Right lobe of liver (tissue), 4 donors: ENCODE results near the gene MAP3K4.

Experiments used
- CTCF ChIP-seq, 4 donors: fragments of 200-600 bp in 3 of 4; fragments of 450-650 bp in 1 of 4; IDR thresholded peaks; one replicate each; pipeline versions ENCODE4 v1.5.1 to v1.8.0; 2016 to 2022; ENCODE audit warnings: antibody characterized with exemption in 4 of 4, mild to moderate bottlenecking in 2 of 4
- POLR2A ChIP-seq: fragments of 450-650 bp; IDR thresholded peaks from one replicate; pipeline ENCODE4 v1.6.1; 2017; ENCODE audit warnings: antibody characterized with exemption, mild to moderate bottlenecking
- donor health status: DM: no; HTN: no; CAD: no.
- donor health status: DM: no; HTN: no; CAD: no.
- donor health status: DM: no; HTN: yes; CAD: no.

GRCh38 chr6:161080263-161080970 is 88.8 kb downstream of the MAP3K4 start:
- TF ChIP-seq CTCF (IDR thresholded peaks at IDR 0.05) = no peak
- TF ChIP-seq POLR2A = no peak
